Measurements from ENCODE around the gene MEIS2. TPM values are rescaled to one million over a fixed set of nuclear protein-coding genes. Genes with fewer than 3 reads are reported as not detected.

The MEIS2 gene
- total RNA-seq, 1 donor = 0.21 TPM

GRCh38 chr15:37010595-37010994 is 89.8 kb downstream of the MEIS2 start:
- Histone ChIP-seq H3K9me3 (ENCODE audit: low read depth, low read length) (no peaks in the 10 kb centered on the region), H3K4me3 (ENCODE audit: low read length) (no peak overlapping the region), H3K27me3 (ENCODE audit: insufficient read depth, low read length) (no peaks in the 10 kb centered on the region), H3K4me1 (ENCODE audit: insufficient read depth, low read length) (no peaks in the 10 kb centered on the region)

- no peaks in the 10 kb centered on the region for H3K4me1 ChIP-seq (ENCODE audit: insufficient read depth, low read length)
- H3K4me3 ChIP-seq (ENCODE audit: low read length) = no peak overlapping the region
- no peaks in the 10 kb centered on the region for H3K9me3 ChIP-seq (ENCODE audit: low read depth, low read length)
- no peaks in the 10 kb centered on the region for H3K27me3 ChIP-seq (ENCODE audit: insufficient read depth, low read length)
These were observed 91.1 kb downstream of the MEIS2 start for GRCh38 chr15:37009288-37009687.

GRCh38 chr15:37008205-37008604 is 92.1 kb downstream of the MEIS2 start:
- Histone ChIP-seq H3K27me3 (ENCODE audit: insufficient read depth, low read length) (no peaks in the 10 kb centered on the region), H3K4me1 (ENCODE audit: insufficient read depth, low read length) (no peaks in the 10 kb centered on the region), H3K4me3 (ENCODE audit: low read length) (no peak overlapping the region), H3K9me3 (ENCODE audit: low read depth, low read length) (no peaks in the 10 kb centered on the region)

- no peak overlapping the region for H3K4me3 ChIP-seq (ENCODE audit: low read length)
- no peaks in the 10 kb centered on the region for H3K9me3 ChIP-seq (ENCODE audit: low read depth, low read length)
- no peaks in the 10 kb centered on the region for H3K4me1 ChIP-seq (ENCODE audit: insufficient read depth, low read length)
- H3K27me3 ChIP-seq (ENCODE audit: insufficient read depth, low read length) = no peaks in the 10 kb centered on the region
These were observed 93.0 kb downstream of the MEIS2 start for GRCh38 chr15:37007301-37007700.

GRCh38 chr15:37004981-37005735 is 95.2 kb downstream of the MEIS2 start:
- H3K27me3 ChIP-seq (ENCODE audit: insufficient read depth, low read length) = no peaks in the 10 kb centered on the region

GRCh38 chr15:37004373-37004869 is 95.9 kb downstream of the MEIS2 start:
- Histone ChIP-seq H3K9me3 (ENCODE audit: low read depth, low read length) (no peaks in the 10 kb centered on the region), H3K27me3 (ENCODE audit: insufficient read depth, low read length) (no peaks in the 10 kb centered on the region), H3K4me1 (ENCODE audit: insufficient read depth, low read length) (no peaks in the 10 kb centered on the region), H3K4me3 (ENCODE audit: low read length) (no peak overlapping the region)

More at GRCh38 chr15:37004981-37005735, 95.2 kb downstream of the MEIS2 start:
- Histone ChIP-seq H3K4me1 (ENCODE audit: insufficient read depth, low read length) (no peaks in the 10 kb centered on the region), H3K4me3 (ENCODE audit: low read length) (no peak overlapping the region), H3K9me3 (ENCODE audit: low read depth, low read length) (no peaks in the 10 kb centered on the region)

- no peak overlapping the region for H3K4me3 ChIP-seq (ENCODE audit: low read length)
- H3K4me1 ChIP-seq (ENCODE audit: insufficient read depth, low read length) = no peaks in the 10 kb centered on the region
- H3K27me3 ChIP-seq (ENCODE audit: insufficient read depth, low read length) = no peaks in the 10 kb centered on the region
- no peaks in the 10 kb centered on the region for H3K9me3 ChIP-seq (ENCODE audit: low read depth, low read length)
These were observed 98.2 kb downstream of the MEIS2 start for GRCh38 chr15:37002041-37002672.

GRCh38 chr15:37001417-37001816 is 98.9 kb downstream of the MEIS2 start:
- Histone ChIP-seq H3K4me1 (ENCODE audit: insufficient read depth, low read length) (no peaks in the 10 kb centered on the region), H3K4me3 (ENCODE audit: low read length) (no peak overlapping the region), H3K27me3 (ENCODE audit: insufficient read depth, low read length) (no peaks in the 10 kb centered on the region), H3K9me3 (ENCODE audit: low read depth, low read length) (no peaks in the 10 kb centered on the region)

GRCh38 chr15:36999778-37000177 is 100.6 kb downstream of the MEIS2 start:
- Histone ChIP-seq H3K4me1 (ENCODE audit: insufficient read depth, low read length) (no peaks in the 10 kb centered on the region), H3K9me3 (ENCODE audit: low read depth, low read length) (no peaks in the 10 kb centered on the region), H3K27me3 (ENCODE audit: insufficient read depth, low read length) (no peaks in the 10 kb centered on the region), H3K4me3 (ENCODE audit: low read length) (no peak overlapping the region)

- H3K9me3 ChIP-seq (ENCODE audit: low read depth, low read length) = no peaks in the 10 kb centered on the region
- H3K4me3 ChIP-seq (ENCODE audit: low read length) = no peak overlapping the region
- no peaks in the 10 kb centered on the region for H3K27me3 ChIP-seq (ENCODE audit: insufficient read depth, low read length)
- no peaks in the 10 kb centered on the region for H3K4me1 ChIP-seq (ENCODE audit: insufficient read depth, low read length)
These were observed 103.7 kb downstream of the MEIS2 start for GRCh38 chr15:36996538-36997181.

GRCh38 chr15:36996121-36996520 is 104.2 kb downstream of the MEIS2 start:
- no peaks in the 10 kb centered on the region for H3K27me3 ChIP-seq (ENCODE audit: insufficient read depth, low read length)
- no peaks in the 10 kb centered on the region for H3K4me1 ChIP-seq (ENCODE audit: insufficient read depth, low read length)
- H3K9me3 ChIP-seq (ENCODE audit: low read depth, low read length) = no peaks in the 10 kb centered on the region
- H3K4me3 ChIP-seq (ENCODE audit: low read length) = no peak overlapping the region

- Histone ChIP-seq H3K4me3 (ENCODE audit: low read length) (no peak overlapping the region), H3K9me3 (ENCODE audit: low read depth, low read length) (no peaks in the 10 kb centered on the region), H3K27me3 (ENCODE audit: insufficient read depth, low read length) (no peaks in the 10 kb centered on the region), H3K4me1 (ENCODE audit: insufficient read depth, low read length) (no peaks in the 10 kb centered on the region)
These were observed 105.6 kb downstream of the MEIS2 start for GRCh38 chr15:36994790-36995189.

GRCh38 chr15:36992454-36992853 is 107.9 kb downstream of the MEIS2 start:
- no peak overlapping the region for H3K4me3 ChIP-seq (ENCODE audit: low read length)
- H3K4me1 ChIP-seq (ENCODE audit: insufficient read depth, low read length) = no peaks in the 10 kb centered on the region
- no peaks in the 10 kb centered on the region for H3K9me3 ChIP-seq (ENCODE audit: low read depth, low read length)
- no peaks in the 10 kb centered on the region for H3K27me3 ChIP-seq (ENCODE audit: insufficient read depth, low read length)

GRCh38 chr15:36988947-36989346 is 111.4 kb downstream of the MEIS2 start:
- H3K4me3 ChIP-seq (ENCODE audit: low read length) = no peak overlapping the region
- no peaks in the 10 kb centered on the region for H3K4me1 ChIP-seq (ENCODE audit: insufficient read depth, low read length)
- H3K27me3 ChIP-seq (ENCODE audit: insufficient read depth, low read length) = no peaks in the 10 kb centered on the region
- H3K9me3 ChIP-seq (ENCODE audit: low read depth, low read length) = peaks cover 5% of the 10 kb centered on the region

- Histone ChIP-seq H3K4me3 (ENCODE audit: low read length) (no peak overlapping the region), H3K27me3 (ENCODE audit: insufficient read depth, low read length) (no peaks in the 10 kb centered on the region), H3K9me3 (ENCODE audit: low read depth, low read length) (peaks cover 16% of the 10 kb centered on the region), H3K4me1 (ENCODE audit: insufficient read depth, low read length) (no peaks in the 10 kb centered on the region)
These were observed 117.9 kb downstream of the MEIS2 start for GRCh38 chr15:36982430-36982829.
